SU-DHL-6 (cell line): ENCODE results near the gene PPM1G.

Experiments
- H2AFZ ChIP-seq: fragments of 200-600 bp; sonication (generic); 2 replicates; pipeline ENCODE4 v1.6.1; 2014; ENCODE audit warnings: low read depth, mild to moderate bottlenecking, moderate library complexity, mixed read lengths, antibody characterized with exemption, low read length; ENCODE audit not compliant: severe bottlenecking
- H3F3A ChIP-seq: fragments of 200-600 bp; shearing (Covaris generic); 2 replicates; pipeline ENCODE4 v1.6.0; 2016; ENCODE audit warnings: antibody characterized with exemption, mild to moderate bottlenecking; ENCODE audit not compliant: insufficient read depth
- H3K27ac ChIP-seq: fragments of 200-600 bp; sonication (generic); 2 replicates; pipeline ENCODE4 v1.5.1; 2016; ENCODE audit warnings: low read depth, mild to moderate bottlenecking, low read length, moderate library complexity, mixed read lengths
- H3K27me3 ChIP-seq: fragments of 200-600 bp; sonication (generic), shearing (Covaris generic); 2 replicates; pipeline ENCODE4 v1.6.0; 2014; ENCODE audit warnings: mild to moderate bottlenecking, low read length
- H3K36me3 ChIP-seq: fragments of 200-600 bp; sonication (generic); 2 replicates; pipeline ENCODE4 v1.6.1; 2014; ENCODE audit warnings: mild to moderate bottlenecking, low read length, mixed read lengths
- H3K4me2 ChIP-seq: fragments of 300-600, 200-600 bp; shearing (Covaris generic), sonication (generic); 2 replicates; pipeline ENCODE4 v1.6.0; 2014; ENCODE audit warnings: low read length, low read depth, mild to moderate bottlenecking; ENCODE audit not compliant: poor library complexity, severe bottlenecking
- H3K4me3 ChIP-seq: fragments of 200-600 bp; sonication (generic); 2 replicates; pipeline ENCODE4 v1.5.1; 2014; ENCODE audit warnings: antibody characterized with exemption, low read length, mild to moderate bottlenecking, mixed read lengths; ENCODE audit not compliant: insufficient read depth, poor library complexity, severe bottlenecking
- H3K79me2 ChIP-seq: fragments of 200-600 bp; sonication (generic); 2 replicates; pipeline ENCODE4 v1.6.1; 2014; ENCODE audit warnings: mild to moderate bottlenecking, low read length, moderate library complexity; ENCODE audit not compliant: insufficient read depth
- H3K9ac ChIP-seq: fragments of 200-600 bp; sonication (generic); 2 replicates; pipeline ENCODE4 v1.7.0; 2014; ENCODE audit warnings: mild to moderate bottlenecking, low read length
- H3K9me2 ChIP-seq: fragments of 200-600 bp; sonication (generic); replicated peaks from 2 replicates; pipeline ENCODE4 v1.6.1; 2014; ENCODE audit warnings: low read length; ENCODE audit not compliant: insufficient read depth
- H3K9me3 ChIP-seq: fragments of 200-600 bp; sonication (generic); 2 replicates; pipeline ENCODE4 v1.6.1; 2014; ENCODE audit warnings: low read length, mixed read lengths; ENCODE audit not compliant: insufficient read depth
- H4K20me1 ChIP-seq: fragments of 200-600 bp; sonication (generic); 2 replicates; pipeline ENCODE4 v1.6.1; 2014; ENCODE audit warnings: low read depth, mild to moderate bottlenecking, antibody characterized with exemption, low read length, moderate library complexity, mixed read lengths
- CTCF ChIP-seq: fragments of 200-600 bp; sonication (generic); IDR thresholded peaks from one replicate; pipeline ENCODE4 v1.5.1; 2017; ENCODE audit warnings: antibody characterized with exemption, mild to moderate bottlenecking, low read length, moderate library complexity; ENCODE audit not compliant: insufficient read depth, poor library complexity, severe bottlenecking
- EZH2phosphoT487 ChIP-seq: fragments of 200-600 bp; sonication (generic), shearing (Covaris generic); conservative IDR thresholded peaks from 2 replicates; pipeline ENCODE4 v1.6.1; 2018; ENCODE audit warnings: mild to moderate bottlenecking, antibody characterized with exemption, low read length, moderate library complexity, mixed read lengths

The PPM1G gene

DNA sequence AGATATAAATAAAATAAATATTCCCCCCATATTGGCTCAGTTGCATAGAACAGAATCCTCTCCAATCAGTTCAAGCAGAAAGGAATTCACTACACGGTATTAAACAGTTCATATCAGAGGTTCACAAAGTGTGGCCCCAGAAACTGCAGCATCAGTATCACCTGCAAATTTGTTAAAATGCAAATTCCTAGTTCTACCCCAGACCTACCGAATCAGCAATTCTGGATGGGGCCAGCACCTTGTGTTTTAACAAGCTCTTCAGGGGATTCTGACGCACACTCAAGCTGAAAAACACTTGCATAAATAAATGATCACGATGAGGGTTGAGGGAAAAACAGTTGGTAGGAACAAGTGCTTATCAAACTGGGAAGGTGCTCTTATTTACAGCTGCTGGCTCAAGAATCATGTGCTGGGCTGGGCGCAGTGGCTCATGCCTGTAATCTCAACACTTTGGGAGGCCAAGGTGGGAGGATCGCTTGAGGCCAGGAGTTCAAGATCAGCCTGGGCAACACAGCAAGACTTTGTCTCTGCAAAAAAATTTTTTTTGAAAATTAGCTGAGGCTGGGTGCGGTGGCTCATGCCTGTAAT lies 59.2 kb downstream of the PPM1G start:
- Histone ChIP-seq H3K79me2 (peaks cover 95% of the 10 kb centered on the region), H3K36me3 (no peaks in the 10 kb centered on the region; the same call in 1 of the 2 replicates), H3F3A (no peaks in the 10 kb centered on the region), H3K9ac (no peak overlapping the region), H3K9me3 (no peaks in the 10 kb centered on the region), H3K4me2 (no peak overlapping the region), H3K9me2 (no peaks in the 10 kb centered on the region), H2AFZ (no peak overlapping the region), H4K20me1 (no peaks in the 10 kb centered on the region), H3K27ac (no peak overlapping the region), H3K27me3 (no peaks in the 10 kb centered on the region), H3K4me3 (no peak overlapping the region)
- TF ChIP-seq EZH2phosphoT487 (no peak), CTCF (no peak)

GRCh38 chr2:27347641-27348040 lies 61.8 kb downstream of the PPM1G start:
- Histone ChIP-seq H3K9ac (no peak overlapping the region), H3K9me3 (no peaks in the 10 kb centered on the region), H3K27me3 (no peaks in the 10 kb centered on the region), H3K36me3 (peaks cover 2% of the 10 kb centered on the region; the same call in 1 of the 2 replicates), H3K4me3 (no peak overlapping the region), H3K79me2 (peaks cover 94% of the 10 kb centered on the region), H4K20me1 (no peaks in the 10 kb centered on the region), H3K9me2 (no peaks in the 10 kb centered on the region), H3F3A (no peaks in the 10 kb centered on the region), H2AFZ (no peak overlapping the region), H3K4me2 (no peak overlapping the region), H3K27ac (no peak overlapping the region)
- no peak for TF ChIP-seq EZH2phosphoT487
- no peak for TF ChIP-seq CTCF

DNA sequence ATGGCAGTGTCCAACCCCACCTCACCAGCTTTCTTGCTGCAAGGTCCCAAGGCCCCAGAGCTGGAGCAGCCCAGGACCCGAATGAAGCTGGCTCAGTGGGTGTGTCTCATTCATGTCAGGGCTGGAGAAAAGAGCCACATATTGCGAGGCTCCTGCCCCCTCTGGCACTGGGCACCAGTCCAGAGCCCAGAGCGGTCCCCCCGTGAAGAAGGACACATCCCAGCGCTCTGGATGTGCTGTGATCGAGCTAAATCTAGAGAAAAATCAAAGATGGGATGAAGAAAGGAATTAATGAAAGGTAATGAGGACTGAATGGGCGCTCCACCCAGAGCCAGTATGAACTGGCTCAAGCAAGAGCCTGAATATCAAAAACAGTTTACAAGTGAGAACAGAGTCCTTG lies 73.2 kb downstream of the PPM1G start:
- Histone ChIP-seq H3K79me2 (no peaks in the 10 kb centered on the region), H3K4me2 (no peak overlapping the region), H4K20me1 (no peaks in the 10 kb centered on the region), H3K27ac (no peak overlapping the region), H3K36me3 (0 out of 2 replicates have a peak, but pooled peaks cover 3% of the 10 kb centered on the region), H3K9ac (no peak overlapping the region), H3K9me2 (no peaks in the 10 kb centered on the region), H3K9me3 (no peaks in the 10 kb centered on the region), H2AFZ (no peak overlapping the region), H3K4me3 (no peak overlapping the region), H3K27me3 (no peaks in the 10 kb centered on the region), H3F3A (no peaks in the 10 kb centered on the region)
- no peak for TF ChIP-seq EZH2phosphoT487
- TF ChIP-seq CTCF: no peak
